GM12801 (cell line): ENCODE results near the gene GCGR.

ENCODE experiments used
- CTCF ChIP-seq: IDR thresholded peaks from one replicate; pipeline ENCODE4 v1.5.1; 2011; ENCODE audit warnings: control low read depth; ENCODE audit not compliant: insufficient read length; ENCODE audit errors: extremely low read depth

GCGR gene

GRCh38 chr17:81808778-81809555 lies 5.0 kb downstream of the GCGR start:
- TF ChIP-seq CTCF, result no peak

DNA sequence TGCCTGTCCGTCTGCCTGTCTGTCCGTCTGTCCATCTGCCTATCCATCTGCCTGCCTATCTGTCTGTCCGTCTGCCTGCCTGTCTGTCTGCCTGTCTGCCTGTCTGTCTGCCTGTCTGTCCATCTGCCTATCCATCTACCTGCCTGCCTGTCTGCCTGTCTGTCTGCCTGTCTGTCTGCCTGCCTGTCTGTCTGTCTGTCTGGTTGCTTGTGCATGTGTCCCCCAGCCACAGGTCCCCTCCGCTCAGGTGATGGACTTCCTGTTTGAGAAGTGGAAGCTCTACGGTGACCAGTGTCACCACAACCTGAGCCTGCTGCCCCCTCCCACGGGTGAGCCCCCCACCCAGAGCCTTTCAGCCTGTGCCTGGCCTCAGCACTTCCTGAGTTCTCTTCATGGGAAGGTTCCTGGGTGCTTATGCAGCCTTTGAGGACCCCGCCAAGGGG lies 5.6 kb downstream of the GCGR start:
- no peak for TF ChIP-seq CTCF

DNA sequence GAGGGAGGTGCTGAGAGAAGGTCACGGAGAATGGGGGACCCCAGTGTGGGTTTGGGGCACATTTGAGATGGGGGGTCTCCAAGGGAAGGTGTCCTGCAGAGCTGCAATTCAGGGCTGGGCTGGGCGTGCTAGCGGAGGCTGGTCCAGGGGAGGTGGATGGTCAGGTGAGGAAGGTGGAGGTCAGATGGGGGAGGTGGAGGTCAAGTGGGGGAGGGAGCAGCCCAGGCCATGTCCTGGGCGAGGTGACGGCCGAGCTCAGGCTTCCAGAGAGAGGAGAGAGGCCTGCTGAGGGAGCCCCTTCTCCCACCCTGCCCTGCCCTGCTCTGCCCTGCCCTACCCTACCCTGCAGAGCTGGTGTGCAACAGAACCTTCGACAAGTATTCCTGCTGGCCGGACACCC lies 6.5 kb downstream of the GCGR start:
- TF ChIP-seq CTCF, result no peak

DNA sequence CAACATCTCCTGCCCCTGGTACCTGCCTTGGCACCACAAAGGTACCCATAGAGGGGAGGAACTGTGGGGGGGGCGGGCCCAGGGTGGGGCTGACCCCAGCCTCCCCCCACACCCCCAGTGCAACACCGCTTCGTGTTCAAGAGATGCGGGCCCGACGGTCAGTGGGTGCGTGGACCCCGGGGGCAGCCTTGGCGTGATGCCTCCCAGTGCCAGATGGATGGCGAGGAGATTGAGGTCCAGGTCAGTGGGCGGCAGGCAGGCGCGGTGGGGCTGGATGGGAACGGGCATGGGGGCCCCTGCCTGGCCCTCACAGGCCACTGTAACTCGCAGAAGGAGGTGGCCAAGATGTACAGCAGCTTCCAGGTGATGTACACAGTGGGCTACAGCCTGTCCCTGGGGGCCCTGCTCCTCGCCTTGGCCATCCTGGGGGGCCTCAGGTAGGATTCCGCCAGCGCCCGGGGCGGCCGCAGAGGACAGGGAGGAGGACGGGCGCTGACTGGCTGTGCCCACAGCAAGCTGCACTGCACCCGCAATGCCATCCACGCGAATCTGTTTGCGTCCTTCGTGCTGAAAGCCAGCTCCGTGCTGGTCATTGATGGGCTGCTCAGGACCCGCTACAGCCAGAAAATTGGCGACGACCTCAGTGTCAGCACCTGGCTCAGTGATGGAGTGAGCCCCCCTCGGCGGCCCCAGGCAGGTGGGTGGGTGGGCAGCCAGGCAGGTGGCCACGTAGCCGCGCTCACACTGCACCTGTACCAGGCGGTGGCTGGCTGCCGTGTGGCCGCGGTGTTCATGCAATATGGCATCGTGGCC lies 7.1 kb downstream of the GCGR start:
- TF ChIP-seq CTCF, result no peak

GRCh38 chr17:81811705-81812570 lies 8.0 kb downstream of the GCGR start:
- no peak for TF ChIP-seq CTCF

DNA sequence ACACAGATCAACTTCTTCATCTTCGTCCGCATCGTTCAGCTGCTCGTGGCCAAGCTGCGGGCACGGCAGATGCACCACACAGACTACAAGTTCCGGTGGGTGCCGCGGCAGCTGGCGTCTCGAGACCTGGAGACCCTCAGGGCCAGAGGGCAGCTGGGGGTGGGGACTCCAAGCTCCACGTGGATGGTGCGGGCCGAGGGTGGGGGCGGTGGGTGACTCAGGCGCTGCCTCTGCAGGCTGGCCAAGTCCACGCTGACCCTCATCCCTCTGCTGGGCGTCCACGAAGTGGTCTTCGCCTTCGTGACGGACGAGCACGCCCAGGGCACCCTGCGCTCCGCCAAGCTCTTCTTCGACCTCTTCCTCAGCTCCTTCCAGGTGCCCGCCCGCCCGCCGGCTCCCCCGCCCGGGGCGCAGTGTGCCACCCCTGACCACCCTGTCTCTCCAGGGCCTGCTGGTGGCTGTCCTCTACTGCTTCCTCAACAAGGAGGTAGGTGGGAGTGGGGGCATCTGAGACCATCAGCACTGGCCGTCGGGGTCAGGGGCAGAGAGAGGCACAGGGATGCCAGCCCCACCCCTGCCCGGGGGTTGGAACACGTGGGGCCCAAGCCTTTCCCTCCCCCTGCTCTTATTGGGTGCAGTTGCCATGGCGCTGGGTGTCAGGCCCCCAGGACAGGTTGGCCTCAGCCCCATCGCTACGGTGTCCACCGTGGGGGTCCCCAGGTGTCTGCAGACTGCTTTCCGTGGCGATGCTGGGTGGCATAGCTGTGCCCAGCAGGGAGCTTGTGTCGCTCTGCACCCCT lies 8.8 kb downstream of the GCGR start:
- no peak for TF ChIP-seq CTCF
